Fibroblast of villous mesenchyme (primary cell): Measurements from ENCODE around the gene PHEX. TPM values are rescaled to one million over a fixed set of nuclear protein-coding genes. Genes with fewer than 3 reads are reported as not detected.

Source experiments
- DNase-seq: peaks from one replicate; pipeline ENCODE4 v3.0.0-alpha.2; 2010; ENCODE audit warnings: low read depth
- H3K4me3 ChIP-seq: 2 replicates; pipeline ENCODE4 v1.5.1; 2011; ENCODE audit warnings: low read depth, mild to moderate bottlenecking, low read length
- total RNA-seq: library from RNA; depleted of rRNA; stranded (reverse); fragments of >200 nt; gene quantifications from 2 replicates; pipeline ENCODE4 v1.2.3, GENCODE V29; 2012
- TF ChIP-seq, protein P1 (sequence below): IDR thresholded peaks from 2 replicates; pipeline ENCODE4 v1.5.1; 2012; ENCODE audit warnings: low read depth, mild to moderate bottlenecking, low read length; ENCODE audit not compliant: insufficient read depth

The PHEX gene
- total RNA-seq, 1 donor, result 0.43 TPM

DNA sequence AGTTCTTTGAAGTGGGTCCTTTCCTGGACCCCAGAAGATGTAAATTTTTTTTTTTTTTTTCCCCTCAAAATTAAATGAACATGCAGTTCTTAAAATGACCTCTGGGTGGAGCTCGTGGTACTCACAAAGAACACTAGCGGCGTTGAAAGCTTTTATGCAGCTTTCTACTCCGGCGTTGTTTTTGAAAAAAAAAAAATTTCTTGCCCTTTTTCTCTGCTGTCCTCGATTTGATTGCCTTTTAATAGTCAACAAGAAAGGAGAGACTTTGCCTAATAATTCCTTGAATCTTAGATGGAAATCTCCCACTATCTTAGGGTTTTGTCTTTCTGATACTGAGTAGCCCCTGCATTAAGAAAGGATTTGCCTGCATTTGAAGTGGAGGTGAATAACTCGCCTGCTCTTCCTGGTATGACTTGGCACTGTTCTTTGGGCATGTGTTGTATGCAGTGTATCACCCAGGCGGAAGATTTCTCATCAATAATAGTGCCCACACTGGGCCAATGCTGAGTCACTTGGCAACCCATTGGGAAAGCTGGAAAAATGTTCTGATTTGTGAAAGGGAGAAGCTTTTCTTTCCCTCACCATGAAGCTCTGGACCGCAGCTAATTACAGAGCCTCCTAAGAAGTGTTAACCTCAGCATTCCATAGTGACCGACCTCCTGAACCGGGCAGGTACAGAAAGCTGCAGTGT is 104.0 kb downstream of the PHEX start:
- peak; percentile 57 for DNase-seq
- TF ChIP-seq, protein P1, sequence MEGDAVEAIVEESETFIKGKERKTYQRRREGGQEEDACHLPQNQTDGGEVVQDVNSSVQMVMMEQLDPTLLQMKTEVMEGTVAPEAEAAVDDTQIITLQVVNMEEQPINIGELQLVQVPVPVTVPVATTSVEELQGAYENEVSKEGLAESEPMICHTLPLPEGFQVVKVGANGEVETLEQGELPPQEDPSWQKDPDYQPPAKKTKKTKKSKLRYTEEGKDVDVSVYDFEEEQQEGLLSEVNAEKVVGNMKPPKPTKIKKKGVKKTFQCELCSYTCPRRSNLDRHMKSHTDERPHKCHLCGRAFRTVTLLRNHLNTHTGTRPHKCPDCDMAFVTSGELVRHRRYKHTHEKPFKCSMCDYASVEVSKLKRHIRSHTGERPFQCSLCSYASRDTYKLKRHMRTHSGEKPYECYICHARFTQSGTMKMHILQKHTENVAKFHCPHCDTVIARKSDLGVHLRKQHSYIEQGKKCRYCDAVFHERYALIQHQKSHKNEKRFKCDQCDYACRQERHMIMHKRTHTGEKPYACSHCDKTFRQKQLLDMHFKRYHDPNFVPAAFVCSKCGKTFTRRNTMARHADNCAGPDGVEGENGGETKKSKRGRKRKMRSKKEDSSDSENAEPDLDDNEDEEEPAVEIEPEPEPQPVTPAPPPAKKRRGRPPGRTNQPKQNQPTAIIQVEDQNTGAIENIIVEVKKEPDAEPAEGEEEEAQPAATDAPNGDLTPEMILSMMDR, result peak; percentile 64
- H3K4me3 ChIP-seq, result no peak overlapping the region

DNA sequence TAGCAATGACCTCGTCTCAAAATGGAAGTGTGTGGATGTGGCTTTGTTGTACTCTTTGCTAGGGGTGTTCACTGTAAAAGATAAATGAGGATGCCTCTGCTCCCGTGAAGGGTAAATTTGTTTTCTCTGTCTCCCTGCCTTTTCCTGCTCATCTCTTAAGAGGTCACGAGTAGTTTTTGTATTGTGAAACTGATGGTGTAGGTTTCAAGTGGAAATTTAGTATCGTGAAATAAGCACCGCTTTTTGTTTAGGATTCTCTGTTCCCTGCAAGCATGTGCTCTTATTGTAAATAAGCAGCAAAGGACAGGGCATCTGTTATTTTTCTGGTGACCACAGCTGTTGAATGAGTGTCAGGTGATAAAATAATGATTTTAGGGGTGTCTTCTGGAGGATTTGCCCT is 104.6 kb downstream of the PHEX start:
- no peak overlapping the region for H3K4me3 ChIP-seq
- TF ChIP-seq, protein P1, result no peak
- peak; percentile 77 for DNase-seq

DNA sequence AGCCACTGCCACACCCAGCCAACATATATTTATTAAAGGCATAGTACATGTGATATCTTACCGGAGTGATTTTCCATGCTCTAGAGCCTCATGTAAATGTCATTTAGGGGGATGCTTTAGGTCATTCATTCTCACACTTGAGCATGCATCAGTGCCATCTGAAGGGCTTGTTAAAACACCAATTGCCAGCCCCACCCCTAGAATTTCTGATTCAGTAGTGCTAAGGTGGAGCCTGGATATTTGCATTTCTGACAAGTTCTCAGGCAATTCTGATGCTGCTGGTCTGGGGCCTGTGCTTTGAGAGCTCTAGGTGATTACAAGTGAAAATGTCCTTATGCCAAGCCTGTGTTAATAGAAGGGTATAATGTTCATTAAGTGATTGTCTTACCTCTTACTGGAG is 107.7 kb downstream of the PHEX start:
- TF ChIP-seq, protein P1, result no peak
- no peak overlapping the region for H3K4me3 ChIP-seq
- no peak for DNase-seq

DNA sequence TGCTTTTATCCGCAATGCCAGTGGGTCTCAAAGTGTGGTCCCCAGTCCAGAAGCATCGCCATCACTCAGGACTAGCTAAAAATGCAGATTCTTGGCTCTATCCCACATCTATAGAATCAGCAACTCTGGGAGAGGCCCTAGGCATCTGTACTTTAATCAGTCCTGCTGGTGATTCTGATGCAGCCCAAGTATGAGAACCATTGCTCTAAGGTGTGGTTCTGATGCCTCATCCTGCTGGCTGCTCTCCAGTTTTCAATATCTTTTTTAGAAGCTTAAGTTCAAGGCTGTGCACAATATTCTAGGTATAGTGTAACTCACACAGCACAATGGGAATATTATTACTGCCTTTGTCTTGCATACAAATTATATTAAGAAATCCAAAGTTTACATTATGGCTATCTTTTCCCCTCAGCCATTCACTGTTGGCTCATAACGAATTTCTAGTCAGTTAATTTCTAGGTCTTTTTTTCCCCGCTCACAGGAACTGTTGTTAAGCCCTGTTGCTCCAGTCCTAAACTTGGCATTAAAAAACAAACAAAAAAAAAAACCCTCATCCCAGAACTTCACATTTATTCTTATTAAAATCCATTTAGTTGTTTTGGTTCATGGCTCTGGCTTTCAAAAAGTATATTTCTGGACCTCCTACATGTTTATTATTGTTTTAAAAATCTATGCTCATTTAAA is 109.1 kb downstream of the PHEX start:
- no peak for DNase-seq
- TF ChIP-seq, protein P1, result no peak

DNA sequence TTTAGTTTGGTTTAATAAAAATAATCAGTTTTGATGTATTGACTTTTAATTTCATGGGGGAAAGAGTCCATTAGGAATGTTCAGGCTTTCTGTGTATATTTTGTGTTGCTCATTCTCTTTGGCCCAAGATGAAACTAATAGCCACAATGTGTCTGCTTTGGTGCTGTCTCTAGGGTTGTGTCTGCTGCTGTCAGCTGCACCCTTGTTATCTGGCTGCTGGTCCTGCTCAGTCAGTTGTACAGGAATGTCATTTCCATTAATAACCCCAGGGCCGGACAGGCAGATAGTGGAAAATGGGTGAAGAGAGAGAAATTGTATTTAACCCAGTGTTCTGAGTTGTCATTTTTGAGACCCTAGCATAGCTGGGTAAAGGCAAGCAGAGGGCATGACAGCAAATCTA is 115.1 kb downstream of the PHEX start:
- no peak overlapping the region for H3K4me3 ChIP-seq
- DNase-seq, result no peak
- TF ChIP-seq, protein P1, result no peak

More for the DNA sequence above, 109.1 kb downstream of the PHEX start:
- no peak overlapping the region for H3K4me3 ChIP-seq

DNA sequence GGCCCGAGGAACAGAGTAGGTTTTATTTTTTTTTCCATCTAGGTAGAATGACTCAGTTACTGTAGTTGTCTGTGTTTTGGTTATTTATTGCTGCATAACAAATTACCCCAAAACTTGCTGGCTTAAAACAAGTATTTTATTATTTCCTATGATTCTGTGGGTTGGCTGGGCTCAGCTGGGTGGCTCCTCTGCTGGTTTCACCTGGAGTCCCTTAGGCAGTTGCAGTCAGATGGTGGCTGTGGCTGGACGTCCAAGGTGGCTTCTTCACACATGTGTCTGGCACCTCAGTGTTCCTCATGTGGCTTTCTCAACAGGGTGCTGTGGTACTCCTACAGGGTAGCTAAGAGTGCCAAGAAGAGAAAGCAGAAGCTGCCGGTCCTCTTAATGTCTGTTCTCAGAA is 115.8 kb downstream of the PHEX start:
- TF ChIP-seq, protein P1, result no peak
- no peak for DNase-seq
- H3K4me3 ChIP-seq, result no peak overlapping the region

DNA sequence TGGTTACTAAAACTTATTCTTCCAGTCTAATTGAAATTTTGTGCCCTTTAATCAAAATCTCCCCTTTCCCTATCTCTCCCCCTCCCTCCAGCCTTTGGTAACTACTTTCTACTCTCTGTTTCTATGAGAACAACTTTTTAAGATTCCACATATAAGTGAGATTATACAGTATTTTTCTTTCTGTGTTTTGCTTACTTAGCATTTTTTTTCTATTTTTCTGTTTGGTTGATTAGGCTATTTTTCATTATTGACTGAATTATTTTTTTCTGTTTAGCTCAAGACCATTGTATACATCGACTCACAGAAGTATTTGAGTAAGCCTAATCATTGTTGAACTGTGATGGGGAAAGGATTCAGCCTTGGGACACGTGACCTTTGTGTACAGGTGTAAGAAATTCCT is 116.4 kb downstream of the PHEX start:
- DNase-seq, result no peak
- TF ChIP-seq, protein P1, result no peak
- H3K4me3 ChIP-seq, result no peak overlapping the region
